Hematopoietic multipotent progenitor cell (in vitro differentiated cells): ENCODE results near the gene ZFYVE9. TPM values are rescaled to one million over a fixed set of nuclear protein-coding genes. Genes with fewer than 3 reads are reported as not detected.

Source experiments
- DNase-seq, 3 donors: peaks; one replicate each; pipeline ENCODE4 v3.0.0-alpha.2; 2011 to 2015; ENCODE audit warnings: low read depth in 2 of 3, low spot score in 2 of 3
- total RNA-seq: library from RNA; depleted of rRNA; stranded (reverse); fragments of >200 nt; gene quantifications from one replicate; pipeline ENCODE4 v1.2.3, GENCODE V29; 2012

The ZFYVE9 gene
- total RNA-seq, 1 donor: 4.8 TPM

DNA sequence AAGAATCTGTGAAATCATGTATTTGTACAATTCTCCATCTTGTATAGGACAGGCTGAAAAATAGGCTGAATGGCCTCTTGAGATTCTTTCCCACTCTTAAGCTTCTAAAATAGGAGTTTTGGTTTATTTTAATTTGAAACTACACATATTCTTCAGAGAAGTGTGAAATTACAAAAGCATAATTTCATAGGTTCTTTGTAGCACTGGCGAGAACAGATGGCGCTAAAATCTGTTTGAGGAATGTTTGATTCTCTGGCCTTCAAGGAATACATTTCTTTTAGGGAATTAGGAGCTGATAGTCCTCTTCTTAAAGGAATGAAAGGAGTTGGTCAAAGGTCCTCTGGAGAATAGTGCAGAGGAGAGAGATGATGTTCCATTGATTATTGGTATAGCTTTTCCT lies 179.2 kb downstream of the ZFYVE9 start:
- DNase-seq: no peak

DNA sequence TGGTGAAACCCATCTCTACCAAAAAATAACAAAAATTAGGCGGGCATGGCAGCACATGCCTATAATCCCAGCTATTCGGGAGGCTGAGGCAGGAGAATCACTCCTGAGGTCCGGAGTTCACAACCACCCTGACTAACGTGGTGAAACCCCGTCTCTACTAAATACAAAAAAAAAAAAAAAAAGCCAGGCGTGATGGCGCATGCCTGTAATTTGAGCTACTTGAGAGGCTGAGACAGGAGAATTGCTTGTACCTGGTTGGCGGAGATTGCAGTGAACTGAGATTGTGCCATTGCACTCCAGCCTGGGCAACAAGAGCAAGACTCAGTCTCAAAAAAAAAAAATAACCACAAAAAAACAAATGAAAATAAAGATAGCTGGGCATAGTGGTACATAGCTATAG lies 181.8 kb downstream of the ZFYVE9 start:
- no peak for DNase-seq

DNA sequence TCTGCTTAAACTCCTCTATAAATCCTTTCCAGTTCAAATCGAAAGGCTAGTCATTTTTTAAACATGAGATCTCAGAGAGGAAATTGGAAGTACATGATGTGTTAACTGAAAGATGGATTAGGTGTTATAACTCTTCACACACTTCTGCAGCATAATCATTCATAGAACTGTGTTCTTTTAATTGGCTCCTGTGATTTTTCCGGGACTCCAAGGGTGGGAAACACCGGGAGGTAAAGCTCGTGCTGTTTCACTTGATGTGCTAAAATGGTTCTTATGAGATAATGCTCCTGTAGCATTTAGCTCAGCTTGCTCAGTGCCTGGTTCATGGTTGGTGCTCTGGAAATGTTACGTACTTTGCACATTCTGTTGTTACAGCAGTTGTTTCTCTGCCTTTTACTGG lies 183.9 kb downstream of the ZFYVE9 start:
- no peak for DNase-seq

DNA sequence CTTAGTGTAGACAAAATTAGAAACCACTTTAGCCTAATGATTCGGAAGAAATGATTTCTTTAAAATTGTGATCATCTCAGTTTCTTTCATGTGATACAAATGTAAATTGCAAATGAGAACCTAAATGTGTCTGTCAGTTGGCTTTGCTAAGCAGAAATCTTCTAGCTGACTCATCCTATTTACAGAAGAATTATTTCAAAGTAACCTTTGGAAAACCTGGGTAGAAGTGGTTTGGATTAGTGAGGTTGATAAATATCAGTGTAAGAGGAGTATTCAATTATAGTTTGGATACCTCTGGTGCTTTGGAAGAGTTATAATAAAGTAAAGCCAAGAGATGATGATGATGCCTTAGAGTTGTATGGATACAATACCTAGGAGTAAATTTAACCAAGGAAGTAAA lies 186.7 kb downstream of the ZFYVE9 start:
- DNase-seq: no peak

DNA sequence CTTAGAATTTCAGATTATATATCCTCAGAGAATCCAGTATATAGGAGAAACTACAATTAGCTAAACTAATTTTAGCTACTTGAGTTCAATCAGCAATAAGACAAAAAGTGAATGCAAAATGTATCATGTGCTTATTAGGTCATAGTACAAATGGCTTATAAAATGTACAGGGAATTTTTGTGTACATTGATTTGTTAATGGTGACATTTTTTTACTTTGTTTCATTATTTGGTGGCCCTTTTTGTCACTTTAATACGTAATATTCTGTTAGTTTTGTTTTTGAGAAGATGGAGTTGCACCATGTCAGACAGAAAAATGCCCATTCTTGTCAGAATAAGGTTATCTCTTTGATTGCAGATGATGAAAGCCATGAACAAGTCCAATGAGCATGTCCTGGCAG lies 190.5 kb downstream of the ZFYVE9 start:
- DNase-seq: no peak

DNA sequence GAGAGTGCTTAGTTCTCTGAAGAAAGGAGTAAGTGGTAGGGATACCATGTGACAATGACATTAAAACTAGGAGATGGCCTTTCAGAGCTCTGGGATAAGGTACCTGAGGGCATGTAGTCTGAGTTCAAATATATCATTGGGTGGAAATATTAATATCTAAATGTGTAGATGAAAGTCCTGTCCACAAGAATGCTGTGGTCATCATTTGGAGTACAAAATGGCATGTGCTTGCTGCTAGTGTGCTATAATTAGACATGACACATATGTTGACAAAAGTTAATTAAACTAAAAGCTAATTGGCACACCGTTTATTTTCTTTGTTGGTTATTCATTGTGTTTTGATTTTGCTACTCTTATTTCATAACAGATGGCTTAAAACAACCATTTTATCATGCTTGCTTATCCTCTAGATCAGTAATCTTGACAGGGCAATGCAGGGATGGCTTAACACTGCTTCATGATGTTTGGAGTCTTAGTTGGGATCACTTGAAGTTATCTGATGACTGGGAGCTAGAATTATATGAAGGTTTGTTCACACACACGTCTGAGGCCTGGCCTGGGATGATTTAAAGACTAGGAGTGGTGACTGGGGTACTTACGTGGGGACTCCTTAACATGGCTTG lies 193.1 kb downstream of the ZFYVE9 start:
- no peak for DNase-seq

DNA sequence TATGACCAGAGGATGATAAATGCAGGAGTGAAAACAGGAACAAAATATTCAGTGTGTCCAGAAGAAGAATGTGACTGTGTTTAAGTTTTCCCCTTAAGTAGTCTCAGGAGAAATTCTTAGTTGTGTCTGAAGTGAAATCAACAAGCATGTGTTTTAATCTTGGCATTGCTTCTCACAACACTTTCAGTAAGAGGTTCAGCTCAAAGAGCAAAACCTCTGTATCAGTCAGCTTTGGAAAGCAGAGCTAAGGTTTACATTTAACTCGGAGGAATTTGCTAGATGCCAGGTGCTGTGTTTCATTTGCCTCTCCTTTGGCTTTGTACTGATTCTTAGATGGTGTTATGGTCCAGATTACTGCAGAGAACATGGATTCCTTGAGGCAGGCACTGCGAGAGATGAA lies 195.6 kb downstream of the ZFYVE9 start:
- DNase-seq: no peak

DNA sequence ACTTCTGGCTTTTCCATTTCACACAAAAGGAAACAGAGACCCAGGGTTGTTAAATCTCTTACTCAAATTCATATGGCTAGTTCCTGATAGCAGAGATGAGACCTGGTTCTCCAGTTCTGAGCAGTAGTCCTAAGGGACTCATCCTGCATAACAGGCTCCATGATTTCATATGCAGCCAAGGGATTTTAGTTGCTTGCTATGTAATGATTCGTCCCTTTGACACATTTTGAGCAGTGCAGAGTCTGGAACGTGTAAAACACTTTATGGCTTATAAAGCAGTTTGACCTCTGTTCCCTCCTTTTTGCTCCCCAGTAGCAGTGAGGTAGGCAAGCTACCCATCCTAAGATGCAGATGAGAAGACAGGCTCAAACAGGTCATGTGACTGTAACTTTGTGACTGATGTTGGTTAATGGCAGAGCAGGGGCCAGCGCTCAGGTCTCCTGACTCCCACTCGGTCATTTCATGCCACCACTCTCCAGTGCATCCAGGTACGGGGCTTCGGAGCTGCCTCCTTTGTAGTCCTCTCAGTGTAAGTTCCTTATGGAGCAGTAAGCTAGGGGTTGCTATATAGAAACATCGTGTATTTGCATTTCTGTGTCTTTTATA lies 199.9 kb downstream of the ZFYVE9 start:
- DNase-seq: no peak

DNA sequence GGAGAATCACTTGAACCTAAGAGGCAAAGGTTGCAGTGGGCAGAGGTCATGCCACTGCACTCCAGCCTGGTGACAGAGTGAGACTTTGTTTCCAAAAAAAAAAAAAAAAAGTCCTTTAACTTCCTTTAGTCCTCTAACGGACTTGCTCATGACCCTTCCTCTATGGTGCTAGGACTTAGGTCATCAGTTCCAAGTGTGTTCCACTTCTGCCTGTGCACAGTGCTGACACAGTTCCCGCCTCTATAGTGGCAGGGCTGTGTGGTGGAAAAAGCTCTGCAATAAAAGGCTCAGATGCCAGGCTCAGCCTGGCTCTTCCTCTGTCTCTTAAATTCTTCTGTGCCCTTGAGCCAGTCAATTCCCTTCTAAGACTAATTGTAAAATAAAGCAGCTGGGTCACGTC lies 202.1 kb downstream of the ZFYVE9 start:
- no peak for DNase-seq

DNA sequence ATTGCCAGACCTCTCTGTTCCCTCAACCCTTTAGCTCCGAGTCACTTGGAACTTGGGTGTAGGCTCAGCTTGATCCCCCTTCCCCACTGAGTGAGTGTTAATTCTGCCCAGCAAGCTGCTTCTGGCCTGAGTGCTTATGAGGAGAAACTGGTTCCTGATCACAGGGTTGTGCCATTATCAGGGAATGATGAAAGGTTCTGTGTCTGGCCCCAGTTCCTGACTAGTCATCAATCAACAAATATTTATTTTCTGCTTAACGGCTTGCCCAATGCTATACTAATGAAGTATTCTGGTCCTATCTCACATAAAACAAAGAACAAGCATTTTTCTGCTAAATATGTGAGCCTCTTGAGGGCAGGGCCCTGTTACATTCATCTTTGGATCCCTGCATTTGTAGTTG lies 203.4 kb downstream of the ZFYVE9 start:
- DNase-seq: no peak

DNA sequence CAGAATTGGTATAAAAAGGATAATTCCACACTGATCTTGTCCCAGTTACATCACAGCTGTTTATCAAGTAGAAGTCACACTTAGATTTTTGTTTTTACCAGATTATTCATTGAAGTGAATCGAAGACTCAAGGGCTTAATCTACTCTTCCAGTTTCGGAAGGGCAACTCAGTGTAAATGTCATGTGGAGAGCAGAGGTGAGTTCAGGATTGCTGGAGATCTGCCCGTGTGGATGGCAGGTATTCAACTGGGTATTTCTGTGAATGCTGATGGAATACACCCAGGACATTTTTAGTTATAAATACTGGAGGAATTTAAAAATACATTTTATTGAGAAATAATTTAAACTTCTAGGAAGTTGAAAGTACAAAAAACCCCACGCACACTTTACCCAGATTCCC lies 204.8 kb downstream of the ZFYVE9 start:
- no peak for DNase-seq

DNA sequence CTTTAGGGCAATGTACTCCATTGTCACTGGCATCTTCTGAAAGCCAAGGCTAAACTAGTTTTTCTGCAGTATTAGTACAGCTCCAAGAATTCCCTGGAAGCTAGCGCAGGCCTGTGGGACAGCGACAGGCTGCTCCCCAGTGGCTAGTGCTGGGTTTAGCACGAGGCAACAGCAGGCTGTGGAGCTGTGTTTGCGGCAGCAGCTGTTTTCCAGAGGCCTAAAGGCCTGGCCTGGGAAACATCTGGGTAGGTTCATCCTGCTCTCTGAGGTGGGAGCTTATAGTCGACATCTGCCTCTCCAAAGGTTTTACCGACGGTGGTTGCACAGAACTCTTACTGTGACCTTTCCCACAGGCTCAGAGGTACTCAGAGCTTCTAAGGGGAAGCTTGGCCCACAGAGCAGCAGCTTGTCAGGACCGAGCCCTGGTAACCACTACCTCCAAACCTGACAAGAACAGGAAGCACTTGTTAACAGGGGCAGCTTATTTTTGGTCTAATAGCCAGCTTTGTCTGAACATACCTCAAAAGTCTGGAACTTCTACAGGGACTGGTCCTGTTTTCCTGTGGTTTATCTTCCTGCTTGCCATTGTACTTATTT lies 206.9 kb downstream of the ZFYVE9 start:
- DNase-seq: peak in 2 of 3 donors; percentile 31 to 66

DNA sequence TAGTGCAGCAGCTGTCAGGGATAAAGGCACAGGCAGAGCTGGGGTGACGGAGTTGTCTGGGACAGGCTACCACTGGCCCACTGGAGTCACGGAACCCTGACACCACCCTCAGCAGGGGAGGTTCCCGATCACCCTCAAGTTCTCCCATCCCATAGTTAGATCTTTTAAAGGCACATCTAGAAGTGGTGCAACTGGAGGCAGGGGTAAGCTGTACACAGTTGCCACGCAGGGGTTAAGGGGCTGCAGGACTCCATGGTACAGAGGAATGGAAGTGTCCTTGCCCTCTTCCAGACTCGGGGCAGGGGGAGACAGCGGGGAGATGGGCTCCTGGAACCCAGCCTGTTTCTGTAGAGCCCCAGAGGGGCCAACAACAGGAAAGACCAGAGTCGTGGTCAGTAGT lies 210.8 kb downstream of the ZFYVE9 start:
- no peak for DNase-seq

DNA sequence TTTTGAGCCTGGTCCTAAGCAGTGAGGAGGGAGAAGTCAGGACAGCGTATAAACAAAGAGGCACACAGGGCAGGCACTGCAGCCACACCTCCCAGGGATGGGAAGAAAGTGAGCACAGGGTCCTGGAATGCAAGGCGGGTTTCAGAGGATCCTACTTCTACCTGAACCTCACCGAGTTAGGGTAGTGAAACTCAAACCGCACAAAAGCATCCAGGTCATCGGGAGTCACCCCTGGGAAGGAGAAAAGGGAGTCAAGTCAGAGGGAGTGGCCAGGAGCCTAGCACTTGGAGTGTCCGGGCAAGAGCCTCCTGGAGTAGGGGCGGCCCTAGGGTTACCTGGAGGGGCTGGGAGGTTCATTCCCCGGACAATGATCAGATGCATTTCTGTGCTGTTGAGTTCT lies 213.5 kb downstream of the ZFYVE9 start:
- DNase-seq: no peak

DNA sequence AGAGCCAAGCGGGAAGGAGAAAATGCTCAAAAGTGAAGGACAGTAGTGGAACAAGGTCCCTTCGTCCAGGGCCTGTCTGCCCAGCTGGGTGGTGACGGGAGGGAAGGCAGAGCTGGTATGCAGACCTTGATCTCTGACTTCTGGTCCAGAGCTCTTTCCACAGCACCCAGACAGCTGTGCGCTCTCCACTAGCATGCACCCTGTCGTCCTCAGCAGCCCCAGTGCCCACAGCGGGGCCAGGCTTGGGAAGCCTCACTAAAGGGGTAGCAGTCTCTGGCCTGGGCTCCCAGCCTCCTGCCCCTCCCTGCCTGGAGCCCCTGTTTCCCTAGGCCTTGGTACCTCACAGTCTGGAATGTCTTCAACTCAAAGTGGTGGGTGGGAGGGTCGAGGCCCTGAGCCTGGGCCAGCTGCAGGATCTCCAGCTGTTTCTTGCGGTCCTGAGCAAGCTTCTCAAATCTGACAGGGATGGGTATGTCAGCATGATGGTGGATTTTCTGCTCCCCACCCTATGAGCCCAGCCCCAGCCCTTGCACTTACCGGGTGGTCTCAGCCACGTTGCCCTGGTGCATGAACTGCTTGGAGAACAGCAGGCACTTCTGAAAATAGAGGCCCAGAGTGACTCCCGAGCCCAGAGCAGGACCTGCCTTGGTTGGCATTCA lies 214.1 kb downstream of the ZFYVE9 start:
- DNase-seq: no peak

DNA sequence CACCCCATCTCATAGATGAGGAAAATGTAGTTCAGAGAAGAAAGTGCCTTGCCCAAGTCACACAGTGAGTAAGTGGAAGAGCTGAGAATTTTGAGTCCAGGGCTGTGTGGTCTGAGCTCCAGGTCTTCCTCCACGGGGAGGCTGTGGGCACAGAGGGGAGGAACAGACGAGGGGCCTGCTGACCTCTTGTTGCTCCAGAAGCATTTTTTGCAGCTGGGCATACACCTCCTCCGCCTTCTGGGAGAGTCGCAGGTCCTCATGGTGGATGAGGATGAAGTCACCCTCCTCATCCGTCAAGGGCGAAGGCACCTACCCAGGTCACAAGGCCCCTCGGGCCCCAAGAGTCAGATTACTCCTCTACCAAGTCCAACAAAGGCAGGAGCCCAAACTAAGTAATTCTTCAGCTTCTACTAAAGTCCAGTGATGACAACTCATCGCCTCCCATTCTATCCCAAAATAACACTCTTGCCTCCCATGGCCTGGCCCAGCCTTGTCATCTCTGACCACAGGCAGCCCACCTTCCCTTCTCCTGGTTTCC lies 215.0 kb downstream of the ZFYVE9 start:
- no peak for DNase-seq

DNA sequence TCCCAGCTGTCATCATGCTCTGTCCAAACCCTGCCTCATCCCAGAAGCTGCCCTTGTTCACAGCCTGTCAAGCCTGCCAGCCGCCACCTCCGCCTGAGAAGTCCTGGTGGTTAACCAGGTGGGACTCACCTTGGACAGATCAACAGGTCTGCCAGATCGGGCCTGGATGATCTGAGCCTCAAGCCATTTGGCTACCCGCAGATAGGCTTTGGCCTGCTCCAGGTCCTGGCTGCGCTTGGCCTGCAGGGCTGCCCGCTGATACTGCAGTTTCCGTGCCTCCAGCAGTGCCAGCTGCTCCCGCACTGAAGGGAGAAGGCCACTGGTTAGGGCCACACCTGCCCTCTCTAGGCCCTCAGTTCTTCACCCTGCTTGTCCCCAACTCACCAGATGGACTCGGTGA lies 215.5 kb downstream of the ZFYVE9 start:
- no peak for DNase-seq

DNA sequence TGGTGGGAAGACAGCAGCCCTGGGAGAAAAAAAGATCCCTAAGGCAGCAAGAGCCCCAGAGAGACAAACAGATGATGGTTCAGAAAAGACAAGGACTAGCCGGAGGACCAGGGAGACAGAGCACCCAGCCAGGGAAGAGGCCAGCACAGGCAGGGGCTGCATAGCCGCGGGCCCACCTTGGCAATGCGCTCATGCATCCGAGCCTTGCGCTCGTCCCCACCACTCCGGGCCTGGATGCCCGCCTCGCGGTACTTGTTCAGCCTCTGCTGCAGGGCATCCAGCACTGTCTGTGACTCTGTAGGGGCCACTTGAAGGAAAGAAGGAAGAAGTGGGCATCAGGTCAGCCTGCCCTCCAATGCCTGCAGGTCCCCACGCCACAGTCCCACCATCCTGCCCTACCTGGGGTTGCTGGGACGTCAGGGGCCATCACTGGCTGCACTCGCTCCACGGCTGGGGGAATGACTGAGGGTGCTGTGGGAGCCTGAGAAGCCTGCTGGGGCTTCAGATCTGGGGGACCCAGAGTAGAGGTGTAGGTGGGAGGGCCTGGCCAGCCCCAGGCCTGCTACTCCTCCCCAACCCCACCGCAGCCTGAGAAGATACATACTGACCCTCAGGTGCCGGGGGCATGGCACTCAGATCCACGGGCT lies 217.1 kb downstream of the ZFYVE9 start:
- DNase-seq: no peak

DNA sequence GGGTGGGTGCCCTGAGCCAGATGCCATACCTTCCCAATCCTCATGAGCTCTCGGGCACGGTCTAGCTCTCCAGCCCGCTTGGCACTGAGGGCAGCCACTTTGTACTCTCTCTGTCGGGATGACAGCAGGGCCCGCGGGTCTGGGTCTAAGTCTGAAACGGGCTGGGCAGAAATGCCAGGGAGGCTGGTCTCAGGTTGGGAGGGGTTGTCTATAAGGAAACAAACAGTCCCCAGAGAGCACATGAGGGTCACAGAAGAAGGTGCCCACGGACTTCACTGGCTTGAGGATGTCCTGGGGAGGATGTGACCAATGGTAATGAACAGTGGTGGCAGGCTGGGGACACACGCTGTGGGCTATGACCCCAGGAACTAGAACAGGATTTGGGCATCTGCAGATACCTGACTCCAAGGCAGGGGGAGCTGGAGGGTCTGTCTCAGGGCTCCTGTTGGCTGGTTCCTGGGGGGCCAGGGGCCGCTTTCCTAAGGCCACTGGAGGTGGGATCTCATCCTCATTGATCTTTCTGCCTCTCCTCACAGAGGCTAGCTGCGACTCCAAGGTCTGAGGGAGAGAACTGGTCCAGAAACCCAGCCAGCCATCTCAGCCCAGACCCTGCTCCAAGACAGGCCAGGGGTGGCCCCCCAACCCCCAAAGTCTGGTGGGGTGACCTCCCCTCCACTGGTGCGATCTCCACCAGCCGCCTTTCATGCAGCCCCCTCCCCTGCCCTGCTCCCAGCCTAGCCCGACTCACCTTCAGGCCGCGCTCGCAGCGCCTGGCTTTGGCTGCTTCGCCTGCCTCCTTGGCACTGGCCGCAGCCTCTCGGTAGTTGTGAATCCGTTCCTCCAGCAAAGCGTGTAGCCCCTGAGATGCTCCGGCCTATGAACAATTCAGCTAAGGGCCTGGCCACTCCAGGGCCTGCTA lies 218.0 kb downstream of the ZFYVE9 start:
- no peak for DNase-seq

DNA sequence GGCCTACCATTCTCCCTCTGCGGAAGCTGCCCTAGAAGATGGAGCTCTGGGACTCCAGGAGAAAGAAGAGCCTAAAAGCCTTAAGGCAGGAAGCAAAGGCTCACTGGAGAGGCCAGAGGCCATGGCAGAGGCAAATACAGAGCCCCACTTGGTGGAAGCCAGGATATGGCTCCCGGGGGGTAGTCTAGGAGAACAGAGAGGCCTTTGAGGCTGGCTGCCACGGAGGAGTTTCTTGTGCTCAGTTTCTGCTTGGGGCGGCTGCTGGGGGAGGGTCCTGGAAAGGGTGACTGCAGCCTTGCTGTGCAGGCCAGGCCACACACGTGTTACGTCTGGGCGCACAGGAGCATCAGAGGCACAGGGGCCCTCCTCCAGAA lies 218.7 kb downstream of the ZFYVE9 start:
- DNase-seq: no peak
